Heart right ventricle (tissue), 16 donors: ENCODE data around the gene PRKCSH. TPM values are rescaled to one million over a fixed set of nuclear protein-coding genes. Genes with fewer than 3 reads are reported as not detected.

Experiments used
- ATAC-seq, 8 donors: fragments of 200-7000 bp; cut with Tn5 transposase; one replicate each; pipeline ENCODE4 v1.9.1; 2020; ENCODE audit warnings: mild to moderate bottlenecking in 8 of 8, moderate library complexity in 8 of 8, moderate number of reproducible peaks in 1 of 8
- DNase-seq, 2 donors: peaks; one replicate each; pipeline ENCODE4 v3.0.0-alpha.2; 2020
- H3K27ac ChIP-seq, 10 donors: fragments of 200-600 bp; sonication (generic) in 2 of 10; one replicate each; pipeline versions ENCODE4 v1.5.0 to v1.8.0; 2020 to 2022; ENCODE audit warnings: mild to moderate bottlenecking in 3 of 10
- H3K27me3 ChIP-seq, 7 donors: fragments of 200-600 bp; one replicate each; pipeline ENCODE4 v1.8.0; 2021 to 2022; ENCODE audit warnings: mild to moderate bottlenecking in 2 of 7
- H3K36me3 ChIP-seq, 9 donors: fragments of 200-600 bp; sonication (generic) in 1 of 9; one replicate each; pipeline versions ENCODE4 v1.5.0 to v1.8.0; 2020 to 2022; ENCODE audit warnings: mild to moderate bottlenecking in 2 of 9
- H3K4me1 ChIP-seq, 9 donors: fragments of 200-600 bp; sonication (generic) in 1 of 9; one replicate each; pipeline versions ENCODE4 v1.5.0 to v1.8.0; 2020 to 2022; ENCODE audit warnings: mild to moderate bottlenecking in 4 of 9
- H3K4me3 ChIP-seq, 10 donors: fragments of 200-600 bp; sonication (generic) in 2 of 10; one replicate each; pipeline versions ENCODE4 v1.5.0 to v1.8.0; 2020 to 2022; ENCODE audit warnings: mild to moderate bottlenecking in 7 of 10, moderate library complexity in 2 of 10
- H3K9me3 ChIP-seq, 11 donors: fragments of 200-600 bp in 10 of 11; sonication (generic) in 2 of 11; one replicate each; pipeline versions ENCODE4 v1.5.0 to v1.8.0; 2013 to 2022; ENCODE audit warnings: mild to moderate bottlenecking in 2 of 11, control low read depth in 1 of 11, moderate library complexity in 1 of 11
- CTCF ChIP-seq, 9 donors: fragments of 200-600 bp; sonication (generic) in 2 of 9; IDR thresholded peaks; one replicate each; pipeline versions ENCODE4 v1.5.0 to v1.8.0; 2021 to 2022; ENCODE audit warnings: antibody characterized with exemption in 9 of 9, mild to moderate bottlenecking in 5 of 9, moderate library complexity in 1 of 9
- WGBS, 2 donors: extraction: QIAGEN DNeasy Blood & Tissue Kit; methylation state at CpG; one replicate each; pipeline ENCODE4 v1.1.7; 2013; ENCODE audit warnings: inconsistent platforms in 1 of 2; 5-methylcytosine and 5-hydroxymethylcytosine counted together
- intact Hi-C, 10 donors: fragments of 100-400 bp; cut with DNase I; formaldehyde crosslinking; loops; one replicate each; pipeline versions ENCODE4 v1.11.1 to v1.14.2; 2022
- polyA plus RNA-seq, 2 donors: library from polyadenylated mRNA; stranded (reverse); fragments of 200-250 nt; gene quantifications; one replicate each; pipeline ENCODE4 v1.2.3, GENCODE V29; 2013
- total RNA-seq, 10 donors: library from RNA; stranded (reverse); fragmentation: NEBNext Ultra II Directional in 3 of 10; extraction: Animal tissue kit (Norgen Biotek cat#: 25700) in 3 of 10; gene quantifications; one replicate each; pipeline versions ENCODE4 v1.2.1 to v1.2.4, GENCODE V29; 2021 to 2023
- donor health status: Arrhythmogenic right ventricular cardiomyopathy.
- donor health status: ischemic (EF 13 %, LVEDD 7.1; RV severe dilation, severe dysfunction).
- donor health status: healthy with polysubstance abuse.
- donor health status: DM: no; HTN: yes; CAD: no.
- donor health status: DM: no; HTN: no; CAD: no.
- donor health status: ischemic (EF 25% LVEDD 6.9; RV normal size, moderate dysfunction).
- donor health status: ischemic (EF 25% LVEDD 5.7; RV mildly dilated, moderate dysfunction).
- donor health status: healthy.
- donor health status: DM: yes; HTN: yes; CAD: no.
- donor health status: Ischemic cardiomyopathy.
- donor health status: ischemic (EF 35%, LVEDD 5.7; RV mildly dilated, moderate dysfunction).
- donor health status: nonischemic (EF 11% LVEDD 7.7; RV severe dilation, severe dysfunction).
- donor health status: DM: yes; HTN: yes; CAD: no.
- donor health status: PGD.
- donor health status: ischemic (EF 29% LVEDD 5.4; RV normal size, mild dysfunction).
- donor health status: nonischemic (EF 23%, LVEDD 6.1; RV moderate dilation, normal function).

PRKCSH gene
- total and polyA plus RNA-seq, 12 donors, result 84.3 to 177 (median 116) TPM

GRCh38 chr19:11480715-11481533, 45.5 kb downstream of the PRKCSH start, which contains the start of gene ELAVL3:
TSS of gene ELAVL3 (minus strand) at chr19:11481046. CDS start at chr19:11480608, 438 bp downstream.
- 12 to 15% methylated on average over 35 to 75 of the region's 77 CpGs for WGBS, 2 donors
- H3K27me3 ChIP-seq, result peaks cover 5 to 63% (median 52%) of the 10 kb centered on the region in 7 donors
- TF ChIP-seq CTCF (IDR thresholded peaks at IDR 0.05), result no peak
- peaks cover 10 to 46% (median 35%) of the 10 kb centered on the region in 9 donors for H3K4me1 ChIP-seq
- H3K9me3 ChIP-seq, result no peaks in the 10 kb centered on the region
- ATAC-seq (no peak), DNase-seq (no peak)
- no peak within 1 kb of the TSS for H3K27ac ChIP-seq
- H3K4me3 ChIP-seq, result peak within 1 kb of the TSS in 9 of 10 donors; percentile 9 to 50 (median 37)
- H3K36me3 ChIP-seq, result peaks cover 0 to 12% (median 3%) of the 10 kb centered on the region in 9 donors
- intact Hi-C loops, result loop anchor here in 7 of 10 donors (5.0 to 10.0 kb wide), 4 partner anchors 99 to 194 kb away; partner anchors contain the start of genes TSPAN16 (in 3 of the 7) and EPOR (in 1 of the 7)

GRCh38 chr19:11481534-11482383, 46.3 kb downstream of the PRKCSH start:
- intact Hi-C loops, result loop anchor here in 8 of 10 donors (1.0 to 10.0 kb wide), 6 partner anchors 24 to 194 kb away; partner anchors contain the start of genes TSPAN16 (in 3 of the 8), EPOR (in 1 of the 8), ODAD3 (in 1 of the 8) and PRKCSH (in 1 of the 8)
- Histone ChIP-seq H3K4me1 (peaks cover 10 to 46% (median 35%) of the 10 kb centered on the region in 9 donors), H3K9me3 (no peaks in the 10 kb centered on the region), H3K4me3 (peak overlapping the region; percentile 6 to 50 (median 40)), H3K27me3 (peaks cover 5 to 63% (median 52%) of the 10 kb centered on the region in 7 donors), H3K27ac (peak overlapping the region in 1 of 10 donors; percentile 14), H3K36me3 (peaks cover 0 to 18% (median 4%) of the 10 kb centered on the region in 9 donors)
- peak in 1 of 9 donors; percentile 9 for TF ChIP-seq CTCF (IDR thresholded peaks at IDR 0.05)
- DNase-seq (peak; percentile 54 to 70), ATAC-seq (peak; percentile 63 to 87 (median 78))
- 4 to 5% methylated on average over 50 of the region's 50 CpGs for WGBS, 2 donors

GRCh38 chr19:11482384-11483050, 47.1 kb downstream of the PRKCSH start:
- H3K4me1 ChIP-seq, result peaks cover 10 to 46% (median 35%) of the 10 kb centered on the region in 9 donors

More at GRCh38 chr19:11482384-11483050, 47.1 kb downstream of the PRKCSH start:
- Histone ChIP-seq H3K36me3 (peaks cover 0 to 26% (median 4%) of the 10 kb centered on the region in 9 donors), H3K27ac (peak overlapping the region in 1 of 10 donors; percentile 14), H3K9me3 (no peaks in the 10 kb centered on the region), H3K27me3 (peaks cover 5 to 63% (median 52%) of the 10 kb centered on the region in 7 donors), H3K4me3 (peak overlapping the region; percentile 6 to 50 (median 40))
- intact Hi-C loops, result loop anchor here in 8 of 10 donors (1.0 to 10.0 kb wide), 6 partner anchors 23 to 195 kb away; partner anchors contain the start of genes TSPAN16 (in 3 of the 8), EPOR (in 1 of the 8), ODAD3 (in 1 of the 8) and PRKCSH (in 1 of the 8)
- ATAC-seq (peak; percentile 87 to 95 (median 91)), DNase-seq (peak; percentile 72 to 87)
- peak; percentile 81 to 97 (median 93) for TF ChIP-seq CTCF (IDR thresholded peaks at IDR 0.05)
- 2% methylated on average over 52 to 58 of the region's 58 CpGs for WGBS, 2 donors
